Hepatocyte (in vitro differentiated cells): ENCODE measurements around the gene ENO4.

Source experiments
- EZH2 ChIP-seq: fragments of 200-600 bp; sonication (generic); IDR thresholded peaks from 2 replicates; pipeline ENCODE4 v1.6.1; 2016; ENCODE audit warnings: antibody characterized with exemption, mild to moderate bottlenecking, borderline replicate concordance
- EZH2phosphoT487 ChIP-seq: fragments of 200-600 bp; sonication (generic); IDR thresholded peaks from one replicate; pipeline ENCODE4 v1.6.1; 2018; ENCODE audit warnings: antibody characterized with exemption, mild to moderate bottlenecking, low read depth, moderate library complexity; ENCODE audit not compliant: unreplicated experiment, severe bottlenecking
- TF ChIP-seq, protein P1 (sequence below): fragments of 200-600 bp; sonication (generic); IDR thresholded peaks from 2 replicates; pipeline ENCODE4 v1.5.1; 2016; ENCODE audit warnings: antibody characterized with exemption, mild to moderate bottlenecking; ENCODE audit not compliant: poor library complexity

DNA sequence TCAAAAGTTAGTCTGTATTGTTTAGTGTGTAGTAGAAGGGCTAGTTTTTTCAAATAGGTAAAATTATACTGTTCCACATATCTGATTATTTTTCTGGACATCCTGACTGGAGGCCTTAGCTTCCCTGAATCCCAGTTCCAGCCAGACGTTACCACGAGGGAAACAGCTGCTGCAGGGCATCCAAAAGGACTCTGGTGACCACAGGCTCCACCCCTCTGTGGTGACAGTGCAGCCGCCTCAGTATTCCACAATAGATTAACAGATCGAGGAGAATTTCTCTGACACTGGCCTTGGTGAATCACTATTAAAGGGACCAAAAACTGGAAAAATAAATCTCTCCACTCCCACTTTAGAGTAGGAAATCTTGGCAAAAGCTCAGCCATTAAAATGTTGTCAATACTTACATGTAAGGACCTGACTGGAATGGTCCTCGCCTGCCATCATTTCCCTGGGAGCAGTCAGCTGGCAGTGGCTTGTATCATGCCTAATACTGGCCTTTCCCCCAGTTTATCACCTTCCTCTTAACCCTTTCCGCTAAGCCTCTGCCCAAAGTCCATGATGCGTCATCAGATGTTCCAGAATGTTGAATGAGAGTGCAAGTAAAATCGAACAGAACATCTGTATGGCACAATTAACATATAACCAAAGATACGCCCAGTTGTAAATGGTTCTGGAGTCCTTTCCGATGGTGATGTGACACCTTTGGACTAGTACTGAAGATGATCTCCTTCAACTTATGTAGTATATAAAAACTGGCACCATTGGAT is 31.6 kb downstream of the ENO4 start:
- TF ChIP-seq, protein P1, sequence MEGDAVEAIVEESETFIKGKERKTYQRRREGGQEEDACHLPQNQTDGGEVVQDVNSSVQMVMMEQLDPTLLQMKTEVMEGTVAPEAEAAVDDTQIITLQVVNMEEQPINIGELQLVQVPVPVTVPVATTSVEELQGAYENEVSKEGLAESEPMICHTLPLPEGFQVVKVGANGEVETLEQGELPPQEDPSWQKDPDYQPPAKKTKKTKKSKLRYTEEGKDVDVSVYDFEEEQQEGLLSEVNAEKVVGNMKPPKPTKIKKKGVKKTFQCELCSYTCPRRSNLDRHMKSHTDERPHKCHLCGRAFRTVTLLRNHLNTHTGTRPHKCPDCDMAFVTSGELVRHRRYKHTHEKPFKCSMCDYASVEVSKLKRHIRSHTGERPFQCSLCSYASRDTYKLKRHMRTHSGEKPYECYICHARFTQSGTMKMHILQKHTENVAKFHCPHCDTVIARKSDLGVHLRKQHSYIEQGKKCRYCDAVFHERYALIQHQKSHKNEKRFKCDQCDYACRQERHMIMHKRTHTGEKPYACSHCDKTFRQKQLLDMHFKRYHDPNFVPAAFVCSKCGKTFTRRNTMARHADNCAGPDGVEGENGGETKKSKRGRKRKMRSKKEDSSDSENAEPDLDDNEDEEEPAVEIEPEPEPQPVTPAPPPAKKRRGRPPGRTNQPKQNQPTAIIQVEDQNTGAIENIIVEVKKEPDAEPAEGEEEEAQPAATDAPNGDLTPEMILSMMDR, result no peak
- no peak for TF ChIP-seq EZH2
- TF ChIP-seq EZH2phosphoT487, result no peak
